Coronary artery (tissue), 2 donors: ENCODE measurements around the gene MYO1D.
"Not testable (repeated sequence)": the region's sequence is repeated elsewhere in the genome, so short reads cannot be mapped to it uniquely, and the experiment has no call there.

Experiments
- DNase-seq: peaks from one replicate; pipeline ENCODE4 v3.0.0-alpha.2; 2017; ENCODE audit warnings: low spot score
- H3K27ac ChIP-seq, 2 donors: fragments of 200-600 bp; sonication (generic); one replicate each; pipeline ENCODE4 v1.5.1; 2016 to 2019
- H3K4me3 ChIP-seq: fragments of 200-600 bp; sonication (generic); 2 replicates; pipeline ENCODE4 v1.5.1; 2016; ENCODE audit warnings: mild to moderate bottlenecking, moderate library complexity
- TF ChIP-seq, protein P1 (sequence below): fragments of 200-600 bp; sonication (generic); IDR thresholded peaks from one replicate; pipeline ENCODE4 v1.5.1; 2019; ENCODE audit warnings: antibody characterized with exemption

Gene MYO1D

DNA sequence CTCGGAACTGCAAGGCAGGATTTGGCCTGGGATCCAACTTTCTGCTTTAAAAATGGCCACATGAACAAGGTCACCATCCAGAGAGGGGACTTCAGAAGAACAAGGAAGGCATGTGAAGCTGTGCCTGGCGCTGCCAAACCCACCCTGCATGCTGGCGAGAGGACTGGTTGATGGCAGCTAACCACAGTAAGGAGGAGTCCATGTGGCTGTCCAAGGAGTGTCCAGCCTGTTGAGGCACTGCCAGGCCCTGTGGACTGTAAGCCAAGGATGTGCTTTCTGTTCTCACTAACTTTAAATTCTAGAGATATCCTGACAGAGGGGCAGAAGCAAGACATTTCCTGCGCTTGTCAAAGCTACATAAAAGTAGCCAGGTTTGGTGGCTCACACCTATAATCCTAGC is 349.8 kb downstream of the MYO1D start:
- TF ChIP-seq, protein P1, sequence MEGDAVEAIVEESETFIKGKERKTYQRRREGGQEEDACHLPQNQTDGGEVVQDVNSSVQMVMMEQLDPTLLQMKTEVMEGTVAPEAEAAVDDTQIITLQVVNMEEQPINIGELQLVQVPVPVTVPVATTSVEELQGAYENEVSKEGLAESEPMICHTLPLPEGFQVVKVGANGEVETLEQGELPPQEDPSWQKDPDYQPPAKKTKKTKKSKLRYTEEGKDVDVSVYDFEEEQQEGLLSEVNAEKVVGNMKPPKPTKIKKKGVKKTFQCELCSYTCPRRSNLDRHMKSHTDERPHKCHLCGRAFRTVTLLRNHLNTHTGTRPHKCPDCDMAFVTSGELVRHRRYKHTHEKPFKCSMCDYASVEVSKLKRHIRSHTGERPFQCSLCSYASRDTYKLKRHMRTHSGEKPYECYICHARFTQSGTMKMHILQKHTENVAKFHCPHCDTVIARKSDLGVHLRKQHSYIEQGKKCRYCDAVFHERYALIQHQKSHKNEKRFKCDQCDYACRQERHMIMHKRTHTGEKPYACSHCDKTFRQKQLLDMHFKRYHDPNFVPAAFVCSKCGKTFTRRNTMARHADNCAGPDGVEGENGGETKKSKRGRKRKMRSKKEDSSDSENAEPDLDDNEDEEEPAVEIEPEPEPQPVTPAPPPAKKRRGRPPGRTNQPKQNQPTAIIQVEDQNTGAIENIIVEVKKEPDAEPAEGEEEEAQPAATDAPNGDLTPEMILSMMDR = no peak
- no peak for DNase-seq
- H3K4me3 ChIP-seq = no peak overlapping the region
- no peak overlapping the region for H3K27ac ChIP-seq

DNA sequence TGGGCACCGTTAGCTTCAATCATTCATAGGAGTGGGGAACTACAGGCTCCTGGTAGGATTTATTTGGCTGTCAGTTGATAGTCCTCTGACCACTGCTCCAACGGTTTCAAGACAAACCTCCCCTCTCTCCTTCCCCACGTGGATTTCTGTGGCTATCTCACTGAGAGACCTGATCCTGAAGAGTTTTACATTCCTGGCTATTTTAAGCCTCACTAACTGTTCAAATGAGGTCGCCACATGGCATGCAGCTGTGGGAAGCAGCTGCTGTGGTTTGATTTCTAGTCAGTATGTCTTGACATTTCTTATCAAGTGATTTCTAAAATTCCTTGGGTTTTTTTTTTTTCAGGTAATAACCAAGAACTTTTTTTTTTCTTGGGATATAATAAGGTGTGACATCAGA is 351.8 kb downstream of the MYO1D start:
- H3K4me3 ChIP-seq = no peak overlapping the region
- TF ChIP-seq, protein P1 = no peak
- DNase-seq = no peak
- H3K27ac ChIP-seq = no peak overlapping the region

DNA sequence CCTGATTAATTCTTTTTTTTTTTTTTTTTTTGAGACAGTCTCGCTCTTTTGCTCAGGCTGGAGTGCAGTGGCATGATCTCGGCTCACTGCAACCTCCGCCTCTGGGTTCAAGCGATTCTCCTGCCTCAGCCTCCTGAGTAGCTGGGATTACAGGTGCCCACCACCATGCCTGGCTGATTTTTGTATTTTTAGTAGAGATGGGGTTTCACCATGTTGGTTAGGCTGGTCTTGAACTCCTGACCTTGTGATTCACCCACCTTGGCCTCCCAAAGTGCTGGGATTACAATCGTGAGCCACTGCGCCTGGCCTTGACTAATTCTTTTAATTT is 352.4 kb downstream of the MYO1D start:
- not testable (repeated sequence) for H3K27ac ChIP-seq, DNase-seq

DNA sequence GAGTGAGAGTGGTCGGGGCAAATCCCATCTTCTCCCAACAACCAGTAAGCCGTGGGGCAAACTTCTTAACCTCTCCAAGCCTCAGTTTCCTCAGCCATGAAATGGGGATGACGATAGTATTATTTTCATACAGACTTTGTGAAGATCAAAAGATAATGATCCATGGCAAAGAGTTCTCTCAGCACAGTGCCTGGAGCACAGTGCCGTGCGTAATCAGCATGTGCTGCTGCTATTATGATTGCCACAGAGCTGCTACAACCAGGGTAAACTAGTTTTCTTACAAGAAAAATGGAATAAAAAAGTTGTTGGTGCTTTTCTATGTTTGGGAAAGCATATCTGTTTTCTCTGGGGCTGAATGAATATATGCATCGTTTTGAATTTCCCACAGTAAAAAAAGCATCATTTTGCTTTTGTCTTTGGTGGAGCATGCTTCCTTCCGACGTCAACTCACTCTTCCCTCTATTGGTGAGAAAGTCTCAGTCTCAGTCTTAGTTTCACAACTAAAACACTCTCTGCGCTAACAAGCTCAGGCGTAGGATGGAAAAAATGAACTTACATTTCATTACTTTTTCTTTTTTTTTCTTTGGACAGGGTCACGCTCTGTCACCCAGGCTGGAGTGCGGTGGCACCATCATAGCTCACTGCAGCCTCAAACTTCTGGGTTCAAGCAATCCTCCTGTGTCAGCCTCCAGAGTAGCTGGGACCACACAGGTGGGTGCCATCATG is 352.9 kb downstream of the MYO1D start:
- H3K4me3 ChIP-seq = no peak overlapping the region
- TF ChIP-seq, protein P1 = no peak
- DNase-seq = no peak
- no peak overlapping the region for H3K27ac ChIP-seq

More for the DNA sequence above, 352.4 kb downstream of the MYO1D start:
- H3K4me3 ChIP-seq = not testable (repeated sequence)

DNA sequence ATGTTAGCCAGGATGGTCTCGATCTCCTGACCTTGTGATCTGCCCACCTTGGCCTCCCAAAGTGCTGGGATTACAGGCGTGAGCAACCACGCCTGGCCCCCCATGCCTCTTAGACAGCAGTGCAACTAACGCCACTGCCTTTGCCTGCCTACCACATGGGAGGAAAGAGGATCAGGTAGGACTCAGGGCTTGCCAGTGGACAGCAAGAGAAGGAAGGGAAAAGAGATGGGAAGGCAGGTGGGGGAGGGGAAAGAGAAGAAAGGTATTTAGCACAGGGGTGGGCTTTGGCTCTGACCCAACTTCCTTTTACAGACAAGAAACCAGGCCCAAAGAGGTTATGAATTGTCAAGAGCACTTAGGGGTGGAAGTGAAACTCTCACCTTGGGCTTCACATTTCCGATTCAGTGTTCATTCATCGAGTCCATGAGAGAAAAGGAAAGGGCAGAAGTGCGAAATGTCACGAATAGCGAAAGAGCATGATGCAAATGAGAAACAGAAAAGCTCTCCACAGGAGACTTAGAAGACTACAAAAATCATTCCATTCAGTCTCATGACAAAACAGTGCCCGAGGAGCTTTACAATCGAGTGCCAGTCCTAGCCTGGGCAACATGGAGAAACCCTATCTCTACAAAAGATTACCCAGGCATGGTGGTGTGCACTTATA is 353.8 kb downstream of the MYO1D start:
- no peak for DNase-seq

DNA sequence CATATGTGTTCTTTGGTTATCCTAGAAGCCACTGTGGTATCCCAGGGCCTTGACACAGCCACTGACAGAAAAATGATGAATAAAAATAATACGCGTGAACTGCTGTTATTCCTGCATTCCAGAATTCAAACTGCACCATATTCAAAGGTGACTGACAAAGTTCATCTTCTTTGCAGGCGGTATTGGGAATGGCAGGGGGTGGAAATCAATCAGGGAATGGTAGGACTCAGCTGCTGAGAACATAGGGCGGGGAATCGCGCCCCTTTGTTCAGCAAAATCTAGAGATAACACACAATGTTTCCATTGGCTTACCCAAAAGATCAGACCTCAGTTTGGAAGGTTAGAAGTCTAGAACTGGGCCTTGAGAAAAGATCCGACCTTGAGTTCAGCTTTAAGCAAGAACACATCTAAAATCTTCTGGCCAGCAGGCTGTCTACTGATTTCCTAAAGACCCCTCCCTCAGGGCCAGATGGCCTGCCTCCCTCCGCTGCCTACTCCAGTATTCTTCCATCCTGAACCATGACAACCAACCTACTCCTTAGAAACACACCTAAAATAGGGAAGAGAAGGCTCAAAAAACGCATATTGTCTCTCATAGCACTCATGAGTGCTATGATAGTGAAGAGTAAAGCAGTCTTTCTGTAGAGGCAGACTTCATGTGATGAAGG is 356.1 kb downstream of the MYO1D start:
- H3K4me3 ChIP-seq = no peak overlapping the region
- no peak for DNase-seq
- H3K27ac ChIP-seq = peak overlapping the region in 1 of 2 donors; percentile 34
- TF ChIP-seq, protein P1 = no peak

More for the DNA sequence above, 353.8 kb downstream of the MYO1D start:
- Histone ChIP-seq H3K27ac (no peak overlapping the region), H3K4me3 (no peak overlapping the region)
- TF ChIP-seq, protein P1 = no peak

DNA sequence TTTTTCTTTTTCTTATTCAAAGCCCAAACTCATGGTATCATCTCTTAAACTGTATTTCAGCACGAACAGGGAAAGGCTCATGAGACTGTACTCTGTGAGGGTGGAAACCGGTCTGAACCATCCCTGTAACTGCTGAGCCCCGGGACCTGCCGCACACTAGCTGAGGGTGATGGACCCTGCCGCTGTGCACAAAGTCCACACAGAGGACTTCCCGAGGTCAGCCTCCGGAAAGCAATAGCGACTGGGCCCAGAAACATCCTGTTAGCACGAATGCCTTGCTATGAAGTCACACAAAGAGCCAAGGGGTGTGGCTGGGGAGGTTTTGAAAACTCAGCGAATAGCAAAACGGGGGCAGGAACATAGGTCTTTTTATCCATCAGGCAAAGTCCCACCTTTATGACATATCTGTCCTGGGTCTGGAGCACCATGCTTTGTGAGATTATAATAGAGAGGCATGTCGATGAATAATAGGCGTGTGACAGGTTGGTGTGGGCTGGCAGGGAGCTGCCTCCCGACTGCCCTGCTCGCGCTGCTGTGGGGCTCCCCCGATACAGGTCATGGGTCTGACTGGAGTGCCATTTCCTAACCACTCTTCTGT is 356.7 kb downstream of the MYO1D start:
- DNase-seq = no peak
- Histone ChIP-seq H3K4me3 (peak overlapping the region; percentile 71), H3K27ac (peak overlapping the region in 1 of 2 donors; percentile 34)
- TF ChIP-seq, protein P1 = no peak
